ENCODE data around the gene SLC44A4. TPM values are rescaled to one million over a fixed set of nuclear protein-coding genes. Genes with fewer than 3 reads are reported as not detected.

SLC44A4 gene
- polyA plus RNA-seq, 2 of the 4 experiments (the other 2 are of a cell fraction): 0.27 TPM; not detected in 1

- no peak for ATAC-seq
- DNase-seq (ENCODE audit: low read depth in 1 of 2, low spot score in 1 of 2): no peak
- POLR2A ChIA-PET: interaction anchor here (0.8 kb wide), 1 partner anchor 18 kb away, joined by 3 read pairs; the partner anchor contains the start of gene ZBTB12
- TF ChIP-seq SMC3 (IDR thresholded peaks at IDR 0.05) (no peak), FOSL2 (IDR thresholded peaks at IDR 0.05) (no peak), FOSL2 (CRISPR knock-in tag; IDR thresholded peaks at IDR 0.05) (no peak)
- peaks cover 14% of the 10 kb centered on the region for H3K4me1 ChIP-seq
- H3K9me3 ChIP-seq: no peaks in the 10 kb centered on the region
- WGBS (ENCODE audit: missing lambda C conversion rate): 82% methylated on average over 6 of the region's 6 CpGs
- no peak overlapping the region for H3K4me2 ChIP-seq
- no peak overlapping the region for H3K4me3 ChIP-seq
- peak overlapping the region in 1 of 2 experiments; percentile 61; a peak in 3 of 6 replicates for H3K27ac ChIP-seq
- FAIRE-seq: no peak
- CTCF ChIA-PET: no interaction called here
Measured at GRCh38 chr6:31919624-31920303, 41.0 kb upstream of the SLC44A4 start.

DNA sequence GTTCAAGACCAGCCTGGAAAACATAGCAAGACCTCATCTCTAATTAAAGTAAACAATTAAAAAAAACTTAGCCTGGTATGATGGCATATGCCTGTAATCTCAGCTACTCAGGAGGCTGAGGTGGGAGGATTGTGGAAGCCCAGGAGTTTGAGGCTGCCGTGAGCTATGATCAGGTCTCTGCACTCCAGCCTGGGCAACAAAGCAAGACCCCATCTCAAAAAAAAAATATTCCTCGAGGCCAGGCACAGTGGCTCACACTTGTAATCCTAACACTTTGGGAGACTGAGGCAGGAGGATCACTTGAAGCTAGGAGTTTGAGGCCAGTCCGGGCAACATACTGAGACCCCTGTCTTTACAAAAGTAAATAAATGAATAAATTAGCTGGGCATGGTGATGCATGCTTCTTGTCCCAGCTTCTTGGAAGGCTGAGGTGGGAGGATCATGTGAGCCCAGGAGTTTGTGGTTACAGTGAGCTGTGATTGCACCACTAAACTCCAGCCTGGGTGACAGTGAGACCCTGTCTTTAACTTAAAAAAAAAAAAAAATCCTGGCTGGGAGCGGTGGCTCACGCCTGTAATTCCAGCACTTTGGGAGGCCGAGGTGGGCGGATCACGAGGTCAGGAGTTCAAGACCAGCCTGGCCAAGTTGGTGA is 39.4 kb upstream of the SLC44A4 start:
- Histone ChIP-seq H3K4me3 (no peak overlapping the region), H3K9me3 (no peaks in the 10 kb centered on the region), H3K4me2 (no peak overlapping the region), H3K4me1 (peaks cover 14% of the 10 kb centered on the region), H3K27ac (no peak overlapping the region)
- 72% methylated on average over 8 of the region's 8 CpGs for WGBS (ENCODE audit: missing lambda C conversion rate)
- CTCF ChIA-PET: interaction anchor here (0.6 to 2.1 kb wide), 3 partner anchors 34 to 205 kb away, joined by 3 to 6 read pairs (median 5); partner anchors contain the start of gene SLC44A4
- no peak for FAIRE-seq
- DNase-seq (ENCODE audit: low read depth in 1 of 2, low spot score in 1 of 2): no peak
- POLR2A ChIA-PET: no interaction called here
- ATAC-seq: no peak
- TF ChIP-seq MAZ (IDR thresholded peaks at IDR 0.05; ENCODE audit: borderline replicate concordance, low read depth, low read length) (no peak), CHD2 (IDR thresholded peaks at IDR 0.05; ENCODE audit: low read length, partially characterized antibody) (no peak), FOXS1 (CRISPR knock-in tag; IDR thresholded peaks at IDR 0.05) (no peak), POLR2A (IDR thresholded peaks at IDR 0.05; ENCODE audit: low read length) (no peak), CBX8 (IDR thresholded peaks at IDR 0.05) (no peak), BHLHE40 (IDR thresholded peaks at IDR 0.05; ENCODE audit: low read depth, low read length) (no peak), ZC3H11A (IDR thresholded peaks at IDR 0.05) (no peak)
- TF ChIP-seq, protein P1, sequence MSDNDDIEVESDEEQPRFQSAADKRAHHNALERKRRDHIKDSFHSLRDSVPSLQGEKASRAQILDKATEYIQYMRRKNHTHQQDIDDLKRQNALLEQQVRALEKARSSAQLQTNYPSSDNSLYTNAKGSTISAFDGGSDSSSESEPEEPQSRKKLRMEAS (IDR thresholded peaks at IDR 0.05): no peak
- TF ChIP-seq, protein P2, sequence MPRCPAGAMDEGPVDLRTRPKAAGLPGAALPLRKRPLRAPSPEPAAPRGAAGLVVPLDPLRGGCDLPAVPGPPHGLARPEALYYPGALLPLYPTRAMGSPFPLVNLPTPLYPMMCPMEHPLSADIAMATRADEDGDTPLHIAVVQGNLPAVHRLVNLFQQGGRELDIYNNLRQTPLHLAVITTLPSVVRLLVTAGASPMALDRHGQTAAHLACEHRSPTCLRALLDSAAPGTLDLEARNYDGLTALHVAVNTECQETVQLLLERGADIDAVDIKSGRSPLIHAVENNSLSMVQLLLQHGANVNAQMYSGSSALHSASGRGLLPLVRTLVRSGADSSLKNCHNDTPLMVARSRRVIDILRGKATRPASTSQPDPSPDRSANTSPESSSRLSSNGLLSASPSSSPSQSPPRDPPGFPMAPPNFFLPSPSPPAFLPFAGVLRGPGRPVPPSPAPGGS (IDR thresholded peaks at IDR 0.05): no peak
- TF ChIP-seq, protein P3, sequence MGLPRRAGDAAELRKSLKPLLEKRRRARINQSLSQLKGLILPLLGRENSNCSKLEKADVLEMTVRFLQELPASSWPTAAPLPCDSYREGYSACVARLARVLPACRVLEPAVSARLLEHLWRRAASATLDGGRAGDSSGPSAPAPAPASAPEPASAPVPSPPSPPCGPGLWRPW (IDR thresholded peaks at IDR 0.05): no peak

DNA sequence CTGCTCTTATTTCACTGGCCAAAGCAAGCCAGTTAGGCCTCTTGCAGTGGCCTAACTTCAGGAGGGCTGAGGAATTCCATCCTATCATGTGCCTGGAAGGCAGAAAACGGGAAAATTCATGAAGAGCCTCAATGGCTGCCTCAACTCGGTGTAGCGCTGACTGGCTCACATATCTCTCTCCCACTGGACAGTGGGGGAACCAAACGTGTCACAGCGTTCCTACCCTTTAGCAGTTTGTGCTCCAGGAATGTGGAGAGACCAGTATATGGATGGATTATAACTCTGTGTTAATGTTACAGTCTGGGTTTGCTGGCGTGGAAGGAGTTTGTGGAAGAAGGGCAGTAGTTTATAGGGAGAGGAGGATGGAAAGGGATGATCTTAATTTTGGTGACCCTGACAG is 37.0 kb upstream of the SLC44A4 start:
- ChIA-PET POLR2A (no interaction called here), CTCF (interaction anchor here (0.7 kb wide), 1 partner anchor 18 kb away, joined by 4 read pairs; no protein-coding TSS in a partner anchor)
- Histone ChIP-seq H3K4me2 (no peak overlapping the region), H3K27ac (no peak overlapping the region), H3K4me3 (no peak overlapping the region), H3K9me3 (no peaks in the 10 kb centered on the region), H3K4me1 (peaks cover 17% of the 10 kb centered on the region)
- DNase-seq (ENCODE audit: low read depth in 1 of 2, low spot score in 1 of 2): no peak
- 83% methylated on average over 6 of the region's 6 CpGs for WGBS (ENCODE audit: missing lambda C conversion rate)
- FAIRE-seq: no peak
- no peak for TF ChIP-seq RCOR1 (IDR thresholded peaks at IDR 0.05; ENCODE audit: low read depth, low read length)
- TF ChIP-seq CEBPB (IDR thresholded peaks at IDR 0.05): no peak
- no peak for TF ChIP-seq JUNB (IDR thresholded peaks at IDR 0.05)
- TF ChIP-seq, protein P2 (IDR thresholded peaks at IDR 0.05): no peak
- no peak for TF ChIP-seq JUN (IDR thresholded peaks at IDR 0.05)
- TF ChIP-seq MAFK (IDR thresholded peaks at IDR 0.05; ENCODE audit: partially characterized antibody): no peak
- no peak for TF ChIP-seq HDAC2 (IDR thresholded peaks at IDR 0.05)
- TF ChIP-seq FOSL2 (IDR thresholded peaks at IDR 0.05): no peak
- TF ChIP-seq FOSL2 (CRISPR knock-in tag; IDR thresholded peaks at IDR 0.05): no peak
- TF ChIP-seq, protein P4, sequence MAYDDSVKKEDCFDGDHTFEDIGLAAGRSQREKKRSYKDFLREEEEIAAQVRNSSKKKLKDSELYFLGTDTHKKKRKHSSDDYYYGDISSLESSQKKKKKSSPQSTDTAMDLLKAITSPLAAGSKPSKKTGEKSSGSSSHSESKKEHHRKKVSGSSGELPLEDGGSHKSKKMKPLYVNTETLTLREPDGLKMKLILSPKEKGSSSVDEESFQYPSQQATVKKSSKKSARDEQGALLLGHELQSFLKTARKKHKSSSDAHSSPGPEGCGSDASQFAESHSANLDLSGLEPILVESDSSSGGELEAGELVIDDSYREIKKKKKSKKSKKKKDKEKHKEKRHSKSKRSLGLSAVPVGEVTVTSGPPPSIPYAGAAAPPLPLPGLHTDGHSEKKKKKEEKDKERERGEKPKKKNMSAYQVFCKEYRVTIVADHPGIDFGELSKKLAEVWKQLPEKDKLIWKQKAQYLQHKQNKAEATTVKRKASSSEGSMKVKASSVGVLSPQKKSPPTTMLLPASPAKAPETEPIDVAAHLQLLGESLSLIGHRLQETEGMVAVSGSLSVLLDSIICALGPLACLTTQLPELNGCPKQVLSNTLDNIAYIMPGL (CRISPR knock-in tag; IDR thresholded peaks at IDR 0.05; ENCODE audit: borderline replicate concordance): no peak
- TF ChIP-seq PHF8 (IDR thresholded peaks at IDR 0.05; ENCODE audit: borderline replicate concordance, low read depth): no peak
- no peak for TF ChIP-seq TP53 (CRISPR knock-in tag; IDR thresholded peaks at IDR 0.05)
- TF ChIP-seq, protein P5, sequence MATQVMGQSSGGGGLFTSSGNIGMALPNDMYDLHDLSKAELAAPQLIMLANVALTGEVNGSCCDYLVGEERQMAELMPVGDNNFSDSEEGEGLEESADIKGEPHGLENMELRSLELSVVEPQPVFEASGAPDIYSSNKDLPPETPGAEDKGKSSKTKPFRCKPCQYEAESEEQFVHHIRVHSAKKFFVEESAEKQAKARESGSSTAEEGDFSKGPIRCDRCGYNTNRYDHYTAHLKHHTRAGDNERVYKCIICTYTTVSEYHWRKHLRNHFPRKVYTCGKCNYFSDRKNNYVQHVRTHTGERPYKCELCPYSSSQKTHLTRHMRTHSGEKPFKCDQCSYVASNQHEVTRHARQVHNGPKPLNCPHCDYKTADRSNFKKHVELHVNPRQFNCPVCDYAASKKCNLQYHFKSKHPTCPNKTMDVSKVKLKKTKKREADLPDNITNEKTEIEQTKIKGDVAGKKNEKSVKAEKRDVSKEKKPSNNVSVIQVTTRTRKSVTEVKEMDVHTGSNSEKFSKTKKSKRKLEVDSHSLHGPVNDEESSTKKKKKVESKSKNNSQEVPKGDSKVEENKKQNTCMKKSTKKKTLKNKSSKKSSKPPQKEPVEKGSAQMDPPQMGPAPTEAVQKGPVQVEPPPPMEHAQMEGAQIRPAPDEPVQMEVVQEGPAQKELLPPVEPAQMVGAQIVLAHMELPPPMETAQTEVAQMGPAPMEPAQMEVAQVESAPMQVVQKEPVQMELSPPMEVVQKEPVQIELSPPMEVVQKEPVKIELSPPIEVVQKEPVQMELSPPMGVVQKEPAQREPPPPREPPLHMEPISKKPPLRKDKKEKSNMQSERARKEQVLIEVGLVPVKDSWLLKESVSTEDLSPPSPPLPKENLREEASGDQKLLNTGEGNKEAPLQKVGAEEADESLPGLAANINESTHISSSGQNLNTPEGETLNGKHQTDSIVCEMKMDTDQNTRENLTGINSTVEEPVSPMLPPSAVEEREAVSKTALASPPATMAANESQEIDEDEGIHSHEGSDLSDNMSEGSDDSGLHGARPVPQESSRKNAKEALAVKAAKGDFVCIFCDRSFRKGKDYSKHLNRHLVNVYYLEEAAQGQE (IDR thresholded peaks at IDR 0.05): no peak
- no peak for TF ChIP-seq KDM5A (IDR thresholded peaks at IDR 0.05)
- TF ChIP-seq FOSB (CRISPR knock-in tag; IDR thresholded peaks at IDR 0.05): no peak
- 0 out of 6 replicates have a peak, but pooled peaks of 1 of the 2 experiments have one; percentile 24 for ATAC-seq
